Dendritic cell treated with granulocyte-macrophage colony-stimulating factor and Interleukin-4, amounts not matched to agents 40 ng/mL and 50 ng/mL, for 4 days (primary cell): ENCODE data around the gene PHTF1.

Experiments used
- H3K27ac Mint-ChIP-seq: one replicate; pipeline ENCODE4 v1.8.0; 2022; ENCODE audit warnings: mild to moderate bottlenecking, mixed read lengths
- H3K27me3 Mint-ChIP-seq: one replicate; pipeline ENCODE4 v1.8.0; 2022; ENCODE audit warnings: mild to moderate bottlenecking, mixed read lengths
- H3K36me3 Mint-ChIP-seq: one replicate; pipeline ENCODE4 v1.8.0; 2022; ENCODE audit warnings: low read depth, mixed read lengths
- H3K4me1 Mint-ChIP-seq: one replicate; pipeline ENCODE4 v1.8.0; 2022; ENCODE audit warnings: low read depth, mixed read lengths
- H3K4me3 Mint-ChIP-seq: one replicate; pipeline ENCODE4 v1.8.0; 2022; ENCODE audit warnings: mild to moderate bottlenecking, moderate library complexity, mixed read lengths
- H3K9me3 Mint-ChIP-seq: one replicate; pipeline ENCODE4 v1.8.0; 2022; ENCODE audit warnings: mixed read lengths
- intact Hi-C: fragments of 100-400 bp; cut with micrococcal nuclease; formaldehyde crosslinking; loops from one replicate; pipeline ENCODE4 v1.15.0; 2022

The PHTF1 gene

GRCh38 chr1:113659035-113659434 is 100.3 kb downstream of the PHTF1 start:
- no peak overlapping the region for H3K27ac Mint-ChIP-seq
- intact Hi-C loops, result no loop called here
- H3K9me3 Mint-ChIP-seq, result no peaks in the 10 kb centered on the region

GRCh38 chr1:113657556-113658063 is 101.7 kb downstream of the PHTF1 start:
- Mint-ChIP-seq H3K36me3 (no peaks in the 10 kb centered on the region), H3K4me3 (no peak overlapping the region), H3K27me3 (peaks cover 11% of the 10 kb centered on the region), H3K27ac (no peak overlapping the region), H3K4me1 (peaks cover 13% of the 10 kb centered on the region), H3K9me3 (no peaks in the 10 kb centered on the region)
- intact Hi-C loops, result no loop called here

More at GRCh38 chr1:113659035-113659434, 100.3 kb downstream of the PHTF1 start:
- peaks cover 16% of the 10 kb centered on the region for H3K4me1 Mint-ChIP-seq
- H3K4me3 Mint-ChIP-seq, result no peak overlapping the region
- peaks cover 13% of the 10 kb centered on the region for H3K27me3 Mint-ChIP-seq
- no peaks in the 10 kb centered on the region for H3K36me3 Mint-ChIP-seq

- intact Hi-C loops, result no loop called here
- Mint-ChIP-seq H3K4me3 (no peak overlapping the region), H3K27me3 (peaks cover 11% of the 10 kb centered on the region), H3K27ac (no peak overlapping the region), H3K36me3 (no peaks in the 10 kb centered on the region), H3K9me3 (no peaks in the 10 kb centered on the region), H3K4me1 (peaks cover 11% of the 10 kb centered on the region)
Measured at GRCh38 chr1:113657126-113657525, 102.2 kb downstream of the PHTF1 start.

GRCh38 chr1:113654883-113655282 is 104.4 kb downstream of the PHTF1 start:
- H3K36me3 Mint-ChIP-seq, result no peaks in the 10 kb centered on the region
- H3K27me3 Mint-ChIP-seq, result peaks cover 3% of the 10 kb centered on the region
- peaks cover 1% of the 10 kb centered on the region for H3K4me1 Mint-ChIP-seq
- H3K4me3 Mint-ChIP-seq, result no peak overlapping the region
- H3K9me3 Mint-ChIP-seq, result no peaks in the 10 kb centered on the region
- intact Hi-C loops, result no loop called here
- no peak overlapping the region for H3K27ac Mint-ChIP-seq

GRCh38 chr1:113653741-113654140 is 105.5 kb downstream of the PHTF1 start:
- H3K36me3 Mint-ChIP-seq, result no peaks in the 10 kb centered on the region
- no peak overlapping the region for H3K4me3 Mint-ChIP-seq
- H3K4me1 Mint-ChIP-seq, result no peaks in the 10 kb centered on the region
- no peak overlapping the region for H3K27ac Mint-ChIP-seq
- no peaks in the 10 kb centered on the region for H3K9me3 Mint-ChIP-seq
- peaks cover 1% of the 10 kb centered on the region for H3K27me3 Mint-ChIP-seq
- intact Hi-C loops, result no loop called here

- H3K4me3 Mint-ChIP-seq, result no peak overlapping the region
- intact Hi-C loops, result no loop called here
- no peaks in the 10 kb centered on the region for H3K27me3 Mint-ChIP-seq
- H3K4me1 Mint-ChIP-seq, result no peaks in the 10 kb centered on the region
- no peaks in the 10 kb centered on the region for H3K9me3 Mint-ChIP-seq
- H3K27ac Mint-ChIP-seq, result no peak overlapping the region
- no peaks in the 10 kb centered on the region for H3K36me3 Mint-ChIP-seq
Measured at GRCh38 chr1:113652771-113653170, 106.5 kb downstream of the PHTF1 start.

GRCh38 chr1:113648478-113648877 is 110.8 kb downstream of the PHTF1 start:
- Mint-ChIP-seq H3K36me3 (no peaks in the 10 kb centered on the region), H3K4me3 (no peak overlapping the region), H3K4me1 (no peaks in the 10 kb centered on the region), H3K27me3 (no peaks in the 10 kb centered on the region), H3K27ac (no peak overlapping the region), H3K9me3 (no peaks in the 10 kb centered on the region)
- intact Hi-C loops, result no loop called here

- intact Hi-C loops, result no loop called here
- no peak overlapping the region for H3K27ac Mint-ChIP-seq
- no peaks in the 10 kb centered on the region for H3K9me3 Mint-ChIP-seq
- H3K27me3 Mint-ChIP-seq, result no peaks in the 10 kb centered on the region
- no peaks in the 10 kb centered on the region for H3K36me3 Mint-ChIP-seq
- H3K4me3 Mint-ChIP-seq, result no peak overlapping the region
- no peaks in the 10 kb centered on the region for H3K4me1 Mint-ChIP-seq
Measured at GRCh38 chr1:113647164-113647563, 112.1 kb downstream of the PHTF1 start.
